Body of pancreas (tissue), 4 donors: Measurements from ENCODE around the gene RPE.

Experiments used
- POLR2A ChIP-seq, 3 donors: fragments of 450-650 bp; IDR thresholded peaks; one replicate each; pipeline ENCODE4 v1.6.1; 2016; ENCODE audit warnings: antibody characterized with exemption in 3 of 3, mild to moderate bottlenecking in 2 of 3
- TF ChIP-seq, protein P1 (sequence below), 7 experiments: fragments of 450-650 bp in 4 of 7; fragments of 200-600 bp in 3 of 7; sonication (generic) in 3 of 7; IDR thresholded peaks; one replicate each; pipeline ENCODE4 v1.5.1; 2016 to 2019; ENCODE audit warnings: antibody characterized with exemption in 7 of 7

DNA sequence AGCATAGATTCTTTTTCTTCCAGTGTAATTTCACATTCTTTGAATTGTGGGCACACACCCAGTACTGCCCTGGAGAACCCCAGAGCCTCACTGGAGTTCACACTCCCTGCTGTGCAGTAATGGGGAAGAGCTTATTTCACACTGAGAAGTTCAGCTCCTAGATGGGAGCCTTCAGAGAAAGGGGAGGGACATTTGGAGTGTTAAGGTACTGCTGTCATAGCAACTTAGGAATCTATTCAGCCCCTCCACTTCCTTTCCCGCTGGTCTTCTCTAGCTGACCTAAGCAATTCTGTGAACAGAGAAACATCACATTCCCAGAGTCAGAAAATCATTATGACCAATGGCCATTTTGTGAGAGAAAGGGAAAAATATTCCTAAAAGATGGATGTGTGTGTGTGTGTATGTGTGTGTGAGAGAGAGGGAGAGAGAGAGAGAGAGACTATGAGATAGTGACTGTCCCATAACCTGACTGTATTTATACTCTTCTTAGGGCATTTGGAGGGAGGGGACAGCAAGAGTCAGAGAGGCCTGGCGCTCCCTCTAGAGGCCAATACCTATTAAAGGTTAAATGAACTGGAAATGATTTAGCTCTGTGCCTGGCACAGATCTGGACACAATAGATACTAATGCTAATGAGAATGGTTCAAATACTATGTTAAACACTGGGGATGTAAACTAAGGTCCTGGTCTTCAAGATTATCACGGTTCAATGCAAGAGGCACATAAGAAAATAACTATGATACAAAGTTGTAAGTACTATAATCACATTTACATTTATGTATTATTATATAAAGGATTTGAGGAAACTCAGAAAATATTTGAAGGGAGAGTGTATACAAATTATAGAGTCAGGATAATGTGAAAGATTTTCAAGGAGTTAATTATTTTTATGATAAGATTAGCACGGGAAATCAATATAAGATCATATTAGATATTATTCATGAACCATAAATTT lies 41.5 kb upstream of the RPE start:
- TF ChIP-seq, protein P1, sequence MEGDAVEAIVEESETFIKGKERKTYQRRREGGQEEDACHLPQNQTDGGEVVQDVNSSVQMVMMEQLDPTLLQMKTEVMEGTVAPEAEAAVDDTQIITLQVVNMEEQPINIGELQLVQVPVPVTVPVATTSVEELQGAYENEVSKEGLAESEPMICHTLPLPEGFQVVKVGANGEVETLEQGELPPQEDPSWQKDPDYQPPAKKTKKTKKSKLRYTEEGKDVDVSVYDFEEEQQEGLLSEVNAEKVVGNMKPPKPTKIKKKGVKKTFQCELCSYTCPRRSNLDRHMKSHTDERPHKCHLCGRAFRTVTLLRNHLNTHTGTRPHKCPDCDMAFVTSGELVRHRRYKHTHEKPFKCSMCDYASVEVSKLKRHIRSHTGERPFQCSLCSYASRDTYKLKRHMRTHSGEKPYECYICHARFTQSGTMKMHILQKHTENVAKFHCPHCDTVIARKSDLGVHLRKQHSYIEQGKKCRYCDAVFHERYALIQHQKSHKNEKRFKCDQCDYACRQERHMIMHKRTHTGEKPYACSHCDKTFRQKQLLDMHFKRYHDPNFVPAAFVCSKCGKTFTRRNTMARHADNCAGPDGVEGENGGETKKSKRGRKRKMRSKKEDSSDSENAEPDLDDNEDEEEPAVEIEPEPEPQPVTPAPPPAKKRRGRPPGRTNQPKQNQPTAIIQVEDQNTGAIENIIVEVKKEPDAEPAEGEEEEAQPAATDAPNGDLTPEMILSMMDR (IDR thresholded peaks at IDR 0.05): peak; percentile 37 to 82 (median 67)
- no peak for TF ChIP-seq POLR2A (IDR thresholded peaks at IDR 0.05)
